ENCODE results near the gene RASA3. TPM values are rescaled to one million over a fixed set of nuclear protein-coding genes. Genes with fewer than 3 reads are reported as not detected.
"Not testable (repeated sequence)": the region's sequence is repeated elsewhere in the genome, so short reads cannot be mapped to it uniquely, and the experiment has no call there.

The RASA3 gene
- total RNA-seq, 1 donor from 2014 or later = 2.9 TPM

DNA sequence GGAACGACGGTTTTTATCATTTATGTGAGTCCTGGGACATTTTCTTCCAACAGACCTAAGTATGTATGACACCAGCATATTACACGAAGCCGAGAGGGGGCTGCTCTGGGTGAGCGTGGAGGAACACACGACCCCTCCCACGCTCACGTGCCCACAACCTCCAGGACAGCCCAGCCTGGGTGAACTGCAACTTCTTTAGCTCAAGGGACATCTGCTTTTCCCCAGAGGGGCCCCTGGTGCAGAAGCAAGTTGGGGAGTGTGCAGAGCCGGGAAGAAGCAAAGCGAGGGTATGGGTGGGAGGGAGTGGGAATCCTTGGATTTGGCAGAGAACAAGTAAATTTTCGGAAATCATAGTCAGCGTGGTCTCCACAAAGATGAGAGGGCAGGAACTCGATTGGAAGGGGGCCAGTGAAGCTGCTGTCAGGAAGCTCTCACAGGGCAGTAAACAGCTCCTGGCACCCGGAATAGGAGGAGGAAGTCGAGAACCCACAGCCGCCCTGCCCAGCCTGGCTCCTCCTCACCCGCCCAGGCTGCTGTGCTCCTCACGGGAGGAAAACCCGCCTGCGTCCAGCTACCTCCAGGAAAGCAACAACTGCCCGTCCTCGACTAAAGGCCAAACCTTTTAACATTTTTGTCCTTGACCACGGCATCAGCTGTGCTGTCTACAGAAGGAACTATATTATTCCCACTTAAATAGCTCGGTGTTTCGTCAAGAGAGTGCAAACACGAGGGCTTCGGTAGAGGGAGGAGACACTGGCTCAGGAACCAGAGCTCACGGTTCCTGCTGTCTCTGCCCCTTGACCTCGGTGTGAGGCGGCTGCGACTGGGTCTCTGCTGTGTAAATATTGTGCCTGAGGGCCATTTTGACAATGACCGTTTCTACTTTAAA, 29.5 kb upstream of the RASA3 start:
- H3K9ac ChIP-seq = no peak overlapping the region
- Mint-ChIP-seq H3K9me3 (peaks cover 4% of the 10 kb centered on the region), H3K4me1 (peaks cover 31% of the 10 kb centered on the region), H3K4me3 (peak overlapping the region; percentile 27), H3K27ac (peak overlapping the region; percentile 74), H3K36me3 (no peaks in the 10 kb centered on the region), H3K27me3 (ENCODE audit: insufficient read depth, low read depth) (peaks cover 20% of the 10 kb centered on the region)
- TF ChIP-seq CTCF (IDR thresholded peaks at IDR 0.05) (no peak), EZH2 (IDR thresholded peaks at IDR 0.05) (no peak), EZH2phosphoT487 (IDR thresholded peaks at IDR 0.05) (no peak)
- no peak overlapping the region for H3K4me2 ChIP-seq
- no peak for DNase-seq (ENCODE audit: low spot score)
- H3K4me3 ChIP-seq = no peak overlapping the region
- H2AFZ ChIP-seq (replicated peaks) = peak overlapping the region; percentile 17
- no peaks in the 10 kb centered on the region for H3F3A ChIP-seq (ENCODE audit: low read depth)
- H3K27ac ChIP-seq = no peak overlapping the region
- H3K79me2 ChIP-seq (ENCODE audit: low read depth) = no peaks in the 10 kb centered on the region
- no peaks in the 10 kb centered on the region for H3K27me3 ChIP-seq
- no peaks in the 10 kb centered on the region for H4K20me1 ChIP-seq (ENCODE audit: low read depth)
- H3K9me3 ChIP-seq (ENCODE audit: low read depth) = no peaks in the 10 kb centered on the region
- no peaks in the 10 kb centered on the region for H3K4me1 ChIP-seq
- H3K36me3 ChIP-seq = no peaks in the 10 kb centered on the region

GRCh38 chr13:114161028-114161556, 28.7 kb upstream of the RASA3 start:
- Mint-ChIP-seq H3K9me3 (peaks cover 4% of the 10 kb centered on the region), H3K36me3 (no peaks in the 10 kb centered on the region), H3K27me3 (ENCODE audit: insufficient read depth, low read depth) (peaks cover 25% of the 10 kb centered on the region), H3K4me1 (peaks cover 30% of the 10 kb centered on the region), H3K27ac (no peak overlapping the region), H3K4me3 (no peak overlapping the region)
- no peak for DNase-seq (ENCODE audit: low spot score)
- Histone ChIP-seq H3K9ac (no peak overlapping the region), H3K4me2 (no peak overlapping the region), H3K9me3 (ENCODE audit: low read depth) (no peaks in the 10 kb centered on the region), H3K27ac (no peak overlapping the region), H4K20me1 (ENCODE audit: low read depth) (no peaks in the 10 kb centered on the region), H3K79me2 (ENCODE audit: low read depth) (no peaks in the 10 kb centered on the region), H3K4me3 (no peak overlapping the region), H3K27me3 (no peaks in the 10 kb centered on the region), H2AFZ (replicated peaks) (no peak overlapping the region), H3F3A (ENCODE audit: low read depth) (no peaks in the 10 kb centered on the region), H3K4me1 (no peaks in the 10 kb centered on the region), H3K36me3 (no peaks in the 10 kb centered on the region)
- TF ChIP-seq EZH2phosphoT487 (IDR thresholded peaks at IDR 0.05) (no peak), CTCF (IDR thresholded peaks at IDR 0.05) (no peak), EZH2 (IDR thresholded peaks at IDR 0.05) (no peak)

DNA sequence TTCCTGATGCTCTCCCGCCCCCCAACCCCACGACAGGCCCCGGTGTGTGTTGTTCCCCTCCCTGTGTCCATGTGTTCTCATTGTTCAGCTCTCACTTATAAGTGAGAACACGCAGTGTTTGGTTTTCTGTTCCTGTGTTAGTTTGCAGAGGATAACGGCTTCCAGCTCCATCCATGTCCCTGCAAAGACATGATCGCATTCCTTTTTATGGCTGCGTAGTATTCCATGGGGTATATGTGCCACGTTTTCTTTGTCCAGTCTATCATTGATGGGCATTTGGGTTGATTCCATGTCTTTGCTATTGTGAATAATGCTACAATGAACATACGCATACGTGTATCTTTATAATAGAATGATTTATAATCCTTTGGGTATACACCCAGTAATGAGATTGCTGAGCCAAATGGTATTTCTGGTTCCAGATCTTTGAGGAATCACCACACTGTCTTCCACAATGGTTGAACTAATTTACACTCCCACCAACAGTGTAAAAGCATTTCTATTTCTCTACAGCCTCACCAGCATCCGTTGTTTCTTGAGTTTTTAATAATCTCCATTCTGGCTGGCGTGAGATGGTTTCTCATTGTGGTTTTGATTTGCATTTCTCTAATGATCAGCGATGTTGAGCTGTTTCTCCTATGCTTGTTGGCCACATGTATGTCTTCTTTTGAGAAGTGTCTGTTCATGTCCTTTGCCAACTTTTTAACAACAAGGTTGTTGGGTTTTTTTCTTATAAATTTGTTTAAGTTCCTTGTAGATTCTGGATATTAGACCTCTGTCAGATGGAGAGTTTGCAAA, 26.6 kb upstream of the RASA3 start:
- H4K20me1 ChIP-seq (ENCODE audit: low read depth); H3K9me3 Mint-ChIP-seq; H3K4me2 ChIP-seq; H3K9me3 ChIP-seq (ENCODE audit: low read depth); H3K27ac Mint-ChIP-seq; H3K9ac ChIP-seq; H3K4me1 ChIP-seq; H3K27me3 ChIP-seq; H3K36me3 ChIP-seq; H3K4me3 Mint-ChIP-seq; H3K4me3 ChIP-seq; DNase-seq (ENCODE audit: low spot score); H3K36me3 Mint-ChIP-seq; H2AFZ ChIP-seq (replicated peaks); H3K27ac ChIP-seq; H3F3A ChIP-seq (ENCODE audit: low read depth); H3K79me2 ChIP-seq (ENCODE audit: low read depth): not testable (repeated sequence)
- Mint-ChIP-seq H3K27me3 (ENCODE audit: insufficient read depth, low read depth) (peaks cover 22% of the 10 kb centered on the region), H3K4me1 (peaks cover 19% of the 10 kb centered on the region)

All from neural progenitor cell (in vitro differentiated cells).